Lower lobe of right lung (tissue), 2 donors: ENCODE data around the gene FHDC1. TPM values are rescaled to one million over a fixed set of nuclear protein-coding genes. Genes with fewer than 3 reads are reported as not detected.

Experiments used
- ATAC-seq, 2 donors: fragments of 200-7000 bp; cut with Tn5 transposase; one replicate each; pipeline ENCODE4 v1.9.1; 2020 to 2022; ENCODE audit warnings: mild to moderate bottlenecking in 2 of 2, moderate library complexity in 2 of 2
- DNase-seq: peaks from one replicate; pipeline ENCODE4 v3.0.0-alpha.2; 2020
- H3K27ac ChIP-seq: fragments of 200-600 bp; one replicate; pipeline ENCODE4 v1.8.0; 2022
- H3K27me3 ChIP-seq: fragments of 200-600 bp; one replicate; pipeline ENCODE4 v1.8.0; 2022; ENCODE audit warnings: low read depth
- H3K36me3 ChIP-seq: fragments of 200-600 bp; one replicate; pipeline ENCODE4 v1.8.0; 2022; ENCODE audit warnings: mild to moderate bottlenecking
- H3K4me1 ChIP-seq: fragments of 200-600 bp; one replicate; pipeline ENCODE4 v1.8.0; 2022
- H3K4me3 ChIP-seq: fragments of 200-600 bp; one replicate; pipeline ENCODE4 v1.8.0; 2022; ENCODE audit warnings: mild to moderate bottlenecking
- H3K9me3 ChIP-seq: fragments of 200-600 bp; one replicate; pipeline ENCODE4 v1.8.0; 2022
- CTCF ChIP-seq: fragments of 200-600 bp; IDR thresholded peaks from one replicate; pipeline ENCODE4 v1.8.0; 2022; ENCODE audit warnings: antibody characterized with exemption, mild to moderate bottlenecking
- intact Hi-C: fragments of 100-400 bp; cut with DNase I; formaldehyde crosslinking; loops from one replicate; pipeline ENCODE4 v1.11.0; 2022
- total RNA-seq: library from RNA; stranded (reverse); fragmentation: NEBNext Ultra II Directional; extraction: Animal tissue kit (Norgen Biotek cat#: 25700); gene quantifications from one replicate; pipeline ENCODE4 v1.2.1, GENCODE V29; 2021
- donor health status: DM: no; HTN: yes; CAD: no; lungs with severe emphysema.

The FHDC1 gene
- total RNA-seq, 1 donor from 2014 or later, result 21.9 TPM

DNA sequence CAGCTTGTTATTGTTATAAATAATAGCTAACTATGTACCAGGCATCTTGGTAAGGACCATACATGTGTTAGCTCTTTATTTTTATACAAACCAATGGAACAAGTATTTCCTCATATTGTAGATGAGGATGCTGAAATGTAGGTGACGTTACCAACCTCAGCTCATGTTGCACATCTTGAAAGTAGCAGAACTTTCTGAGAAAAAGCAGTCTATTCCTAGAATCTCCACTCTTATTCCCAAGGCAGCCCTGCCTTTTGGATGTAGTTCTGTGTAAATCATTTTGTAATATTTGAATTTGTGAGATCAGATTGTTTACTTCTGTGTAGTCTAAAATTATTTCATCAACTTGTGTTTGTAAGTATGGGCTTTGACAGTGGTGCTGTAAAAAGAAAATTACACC is 5.3 kb downstream of the FHDC1 start:
- DNase-seq, result no peak
- peaks cover 33% of the 10 kb centered on the region for H3K27me3 ChIP-seq
- H3K4me1 ChIP-seq, result peaks cover 22% of the 10 kb centered on the region
- TF ChIP-seq CTCF, result no peak
- no peak overlapping the region for H3K27ac ChIP-seq
- H3K4me3 ChIP-seq, result no peak overlapping the region
- no peaks in the 10 kb centered on the region for H3K9me3 ChIP-seq
- no peak for ATAC-seq
- intact Hi-C loops, result no loop called here
- no peaks in the 10 kb centered on the region for H3K36me3 ChIP-seq

DNA sequence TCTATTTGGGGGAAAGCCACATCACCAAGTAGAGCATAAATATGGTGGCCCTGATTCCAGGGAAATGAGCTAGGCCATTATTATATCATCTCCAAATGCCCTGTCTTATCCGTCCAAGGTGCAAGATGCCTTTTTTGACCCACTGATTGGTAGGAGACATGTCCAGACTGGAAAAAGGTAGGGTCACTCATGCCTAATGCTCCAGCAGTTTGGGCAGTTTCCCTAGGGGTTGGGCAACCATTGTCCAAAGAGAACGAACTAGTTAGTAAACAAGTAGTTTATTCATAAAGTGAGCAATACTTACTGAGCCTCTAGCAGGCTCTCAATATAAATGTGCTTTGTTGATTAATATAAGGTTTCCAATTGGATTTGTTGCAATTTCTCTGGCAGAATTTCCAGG is 6.2 kb downstream of the FHDC1 start:
- H3K4me3 ChIP-seq, result no peak overlapping the region
- H3K9me3 ChIP-seq, result no peaks in the 10 kb centered on the region
- H3K27ac ChIP-seq, result no peak overlapping the region
- TF ChIP-seq CTCF, result no peak
- peaks cover 22% of the 10 kb centered on the region for H3K4me1 ChIP-seq
- intact Hi-C loops, result no loop called here
- H3K36me3 ChIP-seq, result no peaks in the 10 kb centered on the region
- ATAC-seq, result no peak
- no peak for DNase-seq
- peaks cover 24% of the 10 kb centered on the region for H3K27me3 ChIP-seq

GRCh38 chr4:152943672-152944071 is 7.5 kb downstream of the FHDC1 start:
- H3K36me3 ChIP-seq, result no peaks in the 10 kb centered on the region
- intact Hi-C loops, result no loop called here

DNA sequence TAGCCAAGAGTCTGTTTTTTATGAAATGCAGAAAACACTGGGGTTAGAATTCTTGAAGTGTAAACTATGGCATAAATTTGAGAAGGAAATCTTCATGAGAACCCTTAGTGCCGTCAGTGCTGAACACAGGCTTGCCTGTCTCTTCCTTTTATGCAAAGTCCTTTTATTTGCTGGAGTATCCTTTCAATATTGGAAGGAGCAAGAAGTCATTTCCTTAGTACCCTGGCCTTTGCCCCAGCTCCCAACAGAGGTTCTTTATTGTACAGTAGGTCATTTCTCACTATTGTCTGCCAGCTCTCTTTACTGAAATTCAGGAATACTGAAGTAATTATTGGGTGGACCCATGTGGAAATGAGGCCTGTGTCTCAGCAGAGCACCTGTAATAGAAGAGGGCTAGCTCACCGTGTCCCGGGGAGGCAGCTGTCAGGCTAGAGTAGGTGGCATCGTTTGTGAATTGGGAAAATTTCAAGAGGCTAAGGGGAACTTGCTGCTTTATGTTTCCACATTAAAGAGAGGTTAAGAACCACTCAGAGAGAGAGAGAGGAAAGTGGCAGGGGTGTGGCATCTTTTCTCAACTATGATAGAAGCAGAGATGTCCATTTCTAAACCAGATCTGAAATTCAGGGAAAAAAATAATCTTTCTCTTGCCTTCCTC is 8.7 kb downstream of the FHDC1 start:
- H3K4me3 ChIP-seq, result no peak overlapping the region
- H3K4me1 ChIP-seq, result peaks cover 9% of the 10 kb centered on the region
- no peaks in the 10 kb centered on the region for H3K36me3 ChIP-seq
- peaks cover 1% of the 10 kb centered on the region for H3K27me3 ChIP-seq
- no peak for DNase-seq
- H3K9me3 ChIP-seq, result no peaks in the 10 kb centered on the region
- H3K27ac ChIP-seq, result no peak overlapping the region
- peak in 1 of 2 donors; percentile 31 for ATAC-seq
- intact Hi-C loops, result no loop called here
- TF ChIP-seq CTCF, result no peak

More at GRCh38 chr4:152943672-152944071, 7.5 kb downstream of the FHDC1 start:
- DNase-seq, result no peak
- H3K27ac ChIP-seq, result no peak overlapping the region
- TF ChIP-seq CTCF, result no peak
- no peak overlapping the region for H3K4me3 ChIP-seq
- no peaks in the 10 kb centered on the region for H3K9me3 ChIP-seq
- ATAC-seq, result no peak
- peaks cover 10% of the 10 kb centered on the region for H3K27me3 ChIP-seq
- H3K4me1 ChIP-seq, result peaks cover 15% of the 10 kb centered on the region

GRCh38 chr4:152945639-152946038 is 9.5 kb downstream of the FHDC1 start:
- Histone ChIP-seq H3K27me3 (no peaks in the 10 kb centered on the region), H3K27ac (no peak overlapping the region), H3K4me3 (no peak overlapping the region), H3K4me1 (peaks cover 9% of the 10 kb centered on the region), H3K9me3 (no peaks in the 10 kb centered on the region), H3K36me3 (no peaks in the 10 kb centered on the region)
- ATAC-seq, result peak; percentile 48 to 65
- no peak for TF ChIP-seq CTCF
- intact Hi-C loops, result no loop called here
- DNase-seq, result no peak
